GM18507 (cell line): ENCODE measurements around the gene PIF1.
A peak's percentile ranks its signal among the peaks of the same experiment; 100 is the strongest.

Source experiments
- DNase-seq: peaks from one replicate; pipeline ENCODE4 v3.0.0; 2011; ENCODE audit warnings: low read depth; ENCODE audit not compliant: insufficient read length; ENCODE audit errors: extremely low spot score
- FAIRE-seq: peaks from 2 replicates; lab custom pipeline; 2011; peaks lifted over from hg19 to GRCh38; lab: Jason Lieb, UNC

The PIF1 gene

DNA sequence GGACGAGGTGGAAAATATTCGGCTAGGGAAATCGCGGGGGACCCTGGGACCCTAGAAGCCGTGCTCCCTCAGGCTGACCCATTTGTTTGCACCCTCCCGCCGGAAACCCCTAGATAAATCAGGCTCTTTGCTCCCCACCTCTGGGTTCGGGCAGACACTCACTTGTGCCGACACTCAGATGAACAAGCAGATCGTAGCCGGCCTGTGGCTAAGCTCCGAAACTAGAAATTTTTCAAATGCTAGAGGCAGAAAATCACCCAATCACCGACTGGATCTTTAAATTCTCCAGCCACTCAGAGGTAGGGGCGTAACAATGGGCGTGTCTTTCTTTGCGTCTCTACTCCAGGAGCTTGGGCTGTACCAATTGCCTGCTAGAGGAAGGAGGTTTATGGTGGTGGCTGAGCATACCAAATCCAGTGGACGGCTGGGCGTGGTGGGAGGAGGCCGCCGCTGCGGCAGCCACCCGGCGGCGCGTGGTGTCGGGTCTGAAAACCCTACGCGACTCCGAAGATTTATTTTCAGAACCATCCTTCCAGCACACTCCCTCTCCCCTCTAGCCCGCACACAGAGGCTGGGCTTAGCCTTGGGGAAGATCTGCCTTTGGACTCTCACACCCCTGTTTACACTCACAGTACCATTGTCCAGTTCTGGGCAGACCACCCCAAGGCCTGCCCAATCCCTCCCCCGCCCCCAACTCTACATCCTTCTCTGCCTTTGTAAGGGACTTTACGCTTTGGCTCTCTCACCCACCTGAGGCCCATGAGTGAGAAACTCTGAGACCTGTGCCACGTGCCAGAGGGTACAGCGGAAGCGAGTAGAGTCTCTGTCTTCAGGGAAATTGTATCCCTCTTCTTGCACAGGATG, at the start of gene PIF1:
TSS of gene PIF1 (minus strand) at position 217 of the 864 bp plus-strand sequence. CDS start 1,312 bp downstream, outside the sequence.
- DNase-seq (peak; percentile 75), FAIRE-seq (peak; percentile 99)

DNA sequence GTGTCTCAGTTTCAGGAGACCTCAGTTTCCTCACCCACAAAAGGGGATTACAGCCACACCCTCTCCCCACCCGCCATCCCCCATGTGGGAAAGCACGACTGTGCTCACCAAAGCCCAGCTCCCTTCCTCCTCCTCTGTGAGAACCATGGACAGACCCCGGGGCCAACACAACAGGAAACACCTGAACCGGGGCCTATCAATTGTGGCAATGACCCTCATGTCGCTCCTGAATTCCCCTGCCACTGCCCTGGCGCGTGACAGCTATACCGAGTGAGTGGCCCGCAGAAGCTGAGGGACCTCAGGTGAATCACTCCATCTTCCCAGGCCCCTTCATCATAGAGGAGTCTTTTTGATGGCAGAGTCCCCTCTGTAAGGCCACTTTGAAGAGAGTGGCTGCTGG, 44.9 kb upstream of the PIF1 start:
- no peak for DNase-seq
- FAIRE-seq = no peak

DNA sequence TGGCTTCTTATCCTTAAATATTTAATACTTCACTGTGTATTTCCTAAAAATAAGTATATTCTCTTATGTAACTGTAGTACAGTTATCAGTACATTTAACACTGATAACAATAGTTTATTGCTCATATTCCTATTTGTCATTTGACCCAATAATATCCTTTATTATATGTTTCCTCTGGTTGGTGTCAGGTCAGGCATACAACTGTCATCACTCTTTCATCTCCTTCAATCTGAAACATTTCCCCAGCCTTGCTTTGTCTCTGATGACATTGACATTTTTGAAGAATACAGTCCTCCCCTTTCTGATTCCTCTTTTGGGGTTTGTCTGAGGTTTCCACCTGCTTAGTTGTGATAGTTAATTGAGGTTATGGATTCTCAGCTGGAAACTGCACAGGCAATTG, 44.1 kb upstream of the PIF1 start:
- DNase-seq = no peak
- FAIRE-seq = no peak

DNA sequence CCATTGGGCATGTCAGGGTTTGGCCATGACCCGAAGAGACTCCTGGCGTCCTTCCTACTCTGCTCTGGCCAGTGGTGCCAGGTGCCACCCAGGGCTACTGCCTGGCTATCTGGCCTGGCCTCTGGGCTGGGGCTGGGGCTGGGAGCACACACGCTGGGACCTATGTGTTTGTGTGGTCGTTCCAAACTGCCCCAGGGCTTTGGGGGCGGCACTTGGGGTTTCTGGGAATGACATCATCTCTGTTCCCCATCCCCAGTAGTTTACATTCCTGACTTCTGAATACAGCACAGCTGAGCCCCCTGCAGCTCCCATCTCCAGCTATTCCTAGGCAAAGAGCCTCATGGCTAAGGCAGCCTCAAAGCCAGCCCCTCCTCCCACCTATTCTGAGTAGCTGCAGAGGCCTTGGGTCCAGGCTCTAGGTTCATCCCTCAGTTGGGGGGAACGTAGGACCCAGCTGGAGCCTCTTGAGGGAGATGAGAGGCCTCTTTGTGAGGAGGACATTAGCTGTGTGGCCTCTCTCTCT, 40.6 kb upstream of the PIF1 start:
- DNase-seq (no peak), FAIRE-seq (no peak)

GRCh38 chr15:64865126-64865997, 39.9 kb upstream of the PIF1 start:
- no peak for FAIRE-seq
- DNase-seq = no peak

DNA sequence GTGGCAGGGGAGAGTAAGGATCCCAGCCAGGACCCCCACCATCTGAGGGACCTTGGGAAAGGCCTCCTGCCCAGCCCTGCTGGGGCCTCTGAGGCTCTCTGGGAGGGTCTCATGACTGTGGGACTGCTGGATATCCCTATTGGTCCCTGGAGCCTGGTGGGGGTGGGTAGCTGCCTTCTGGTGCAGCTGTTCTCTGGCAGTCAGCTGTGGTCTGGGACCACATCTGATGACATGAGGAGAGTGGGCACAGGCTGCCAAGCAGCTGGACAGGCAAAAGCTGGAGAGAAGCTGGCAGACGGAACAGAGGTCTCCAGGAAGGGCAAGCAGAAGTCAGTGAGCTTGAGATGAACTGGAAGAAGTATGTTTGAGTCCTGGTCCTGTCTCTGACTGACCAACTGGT, 38.6 kb upstream of the PIF1 start:
- FAIRE-seq (no peak), DNase-seq (no peak)

GRCh38 chr15:64862408-64862807, 37.0 kb upstream of the PIF1 start:
- DNase-seq (no peak), FAIRE-seq (no peak)

DNA sequence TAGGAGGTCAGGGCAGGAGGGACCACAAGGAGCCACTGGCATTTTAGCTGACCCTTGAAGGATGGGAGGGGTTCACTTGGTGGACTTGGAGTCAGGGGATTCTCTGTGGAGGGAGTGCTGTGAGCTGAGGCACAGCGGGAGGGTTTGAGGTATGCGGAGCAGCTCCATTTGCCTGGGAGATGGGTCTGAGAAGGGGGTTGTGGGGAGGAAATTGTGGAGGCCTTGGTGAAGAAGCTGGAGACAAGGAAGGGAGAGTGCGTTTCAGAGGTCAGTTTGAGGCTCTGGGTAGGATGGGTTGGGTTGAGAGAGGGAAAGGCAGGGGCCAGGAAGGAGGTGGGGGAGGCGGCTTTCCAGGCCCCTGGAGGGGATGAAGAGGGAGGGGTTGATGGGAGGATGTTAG, 36.5 kb upstream of the PIF1 start:
- DNase-seq (no peak), FAIRE-seq (no peak)

DNA sequence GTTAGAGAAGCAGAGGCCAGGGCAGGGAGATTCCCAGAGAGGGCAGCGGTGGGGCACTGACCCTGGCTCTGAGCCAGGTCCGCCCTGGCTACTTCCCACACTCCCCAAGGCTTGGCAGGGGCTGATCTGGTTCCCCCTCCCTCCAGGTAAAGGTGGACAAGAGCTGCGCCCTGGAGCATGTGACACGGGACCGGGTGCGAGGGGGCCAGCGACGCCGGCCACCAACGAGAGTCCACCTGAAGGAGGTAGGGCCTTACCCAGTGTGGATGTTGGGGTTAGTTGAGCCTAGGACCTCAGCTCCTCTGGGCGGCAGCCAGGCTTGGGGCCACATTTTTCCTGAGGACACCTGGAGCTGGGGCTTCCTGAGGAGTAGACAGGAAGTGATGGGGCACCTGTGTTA, 35.9 kb upstream of the PIF1 start:
- FAIRE-seq = no peak

GRCh38 chr15:64859226-64859625, 33.8 kb upstream of the PIF1 start:
- FAIRE-seq (no peak), DNase-seq (no peak)

More for the DNA sequence above, 35.9 kb upstream of the PIF1 start:
- no peak for DNase-seq

- FAIRE-seq (no peak), DNase-seq (no peak)
Observed at GRCh38 chr15:64858021-64858575, 32.7 kb upstream of the PIF1 start.

GRCh38 chr15:64857421-64857820, 32.0 kb upstream of the PIF1 start:
- DNase-seq = no peak

GRCh38 chr15:64856429-64857145, 31.1 kb upstream of the PIF1 start:
- DNase-seq = no peak

More at GRCh38 chr15:64857421-64857820, 32.0 kb upstream of the PIF1 start:
- no peak for FAIRE-seq

GRCh38 chr15:64855205-64855975, 29.9 kb upstream of the PIF1 start:
- FAIRE-seq (no peak), DNase-seq (no peak)

More at GRCh38 chr15:64856429-64857145, 31.1 kb upstream of the PIF1 start:
- FAIRE-seq = no peak

GRCh38 chr15:64854526-64854925, 29.1 kb upstream of the PIF1 start:
- FAIRE-seq (no peak), DNase-seq (no peak)

- FAIRE-seq = no peak
Observed at GRCh38 chr15:64854041-64854440, 28.6 kb upstream of the PIF1 start.

DNA sequence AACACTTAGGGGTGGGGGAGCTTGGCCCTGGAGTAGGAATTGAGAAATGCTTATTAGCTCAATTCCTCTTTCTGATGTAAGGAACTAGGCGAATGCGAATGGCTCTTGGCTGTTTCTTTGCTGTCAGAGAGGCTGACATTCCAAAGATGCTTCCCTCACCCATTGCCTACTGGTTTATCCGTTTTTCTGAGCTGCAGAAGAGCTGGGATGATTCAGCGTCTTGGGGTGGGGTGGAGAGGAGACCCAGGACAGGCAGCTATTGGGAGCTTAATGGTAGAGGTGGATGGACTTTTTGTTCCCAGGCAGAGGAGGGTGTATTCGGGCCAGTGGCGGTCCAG, 26.0 kb upstream of the PIF1 start:
- DNase-seq = no peak
- FAIRE-seq = no peak

More at GRCh38 chr15:64854041-64854440, 28.6 kb upstream of the PIF1 start:
- DNase-seq = no peak

DNA sequence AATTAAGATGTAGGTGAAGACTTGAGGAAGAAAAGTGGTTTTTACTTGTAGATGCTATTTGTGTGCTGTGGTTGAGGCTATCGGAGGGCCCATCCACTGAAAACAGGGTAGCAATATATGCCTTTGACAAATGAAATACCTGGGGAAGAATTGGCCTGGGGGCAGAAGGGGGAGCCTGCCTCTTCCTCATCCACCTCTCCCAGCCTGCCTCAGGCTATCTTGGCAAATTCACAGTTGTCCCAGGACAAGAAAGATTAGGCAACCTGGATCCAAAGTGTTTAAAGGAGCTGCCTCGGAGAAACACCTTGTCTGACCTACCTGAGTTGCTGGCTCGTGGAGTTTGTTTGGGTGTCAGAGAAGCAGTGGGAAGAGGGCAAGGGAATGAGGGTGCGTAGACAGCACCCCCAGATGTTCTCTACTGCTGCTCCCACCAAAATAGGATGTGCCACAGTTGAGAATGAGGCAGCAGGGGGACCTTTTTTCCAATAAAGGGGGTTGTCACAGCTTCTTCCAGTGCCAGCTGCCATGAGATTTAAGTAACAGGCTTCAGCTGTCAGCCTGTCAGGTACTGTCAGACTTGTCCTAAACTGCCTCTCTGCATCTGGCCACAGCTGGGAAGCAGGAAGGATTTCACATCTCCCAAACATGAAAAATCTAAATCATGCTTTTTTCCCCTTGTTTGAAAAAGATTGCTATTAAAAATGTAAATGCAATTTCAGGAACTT, 25.5 kb upstream of the PIF1 start:
- no peak for DNase-seq
- no peak for FAIRE-seq
